ENCODE data around the gene SLC9A9.

- TF ChIP-seq POLR2A (IDR thresholded peaks at IDR 0.05) (no peak), CTCF (IDR thresholded peaks at IDR 0.05) (no peak)
These were observed 601.2 kb downstream of the SLC9A9 start for GRCh38 chr3:143247073-143247472.

Data from uterus (tissue), 2 donors.